HL-60 (cell line): ENCODE results near the gene ACSS3.

Source experiments
- POLR2AphosphoS5 ChIP-seq: IDR thresholded peaks from 2 replicates; pipeline ENCODE4 v1.6.1; 2012; ENCODE audit warnings: low read depth
- TF ChIP-seq, protein P1 (sequence below): IDR thresholded peaks from one replicate; pipeline ENCODE4 v1.5.1; 2011; ENCODE audit warnings: low read length, control low read depth, inconsistent platforms; ENCODE audit not compliant: insufficient read depth
- TF ChIP-seq, protein P2 (sequence below): IDR thresholded peaks from 2 replicates; pipeline ENCODE4 v1.6.1; 2012; ENCODE audit warnings: low read depth; ENCODE audit not compliant: insufficient replicate concordance

DNA sequence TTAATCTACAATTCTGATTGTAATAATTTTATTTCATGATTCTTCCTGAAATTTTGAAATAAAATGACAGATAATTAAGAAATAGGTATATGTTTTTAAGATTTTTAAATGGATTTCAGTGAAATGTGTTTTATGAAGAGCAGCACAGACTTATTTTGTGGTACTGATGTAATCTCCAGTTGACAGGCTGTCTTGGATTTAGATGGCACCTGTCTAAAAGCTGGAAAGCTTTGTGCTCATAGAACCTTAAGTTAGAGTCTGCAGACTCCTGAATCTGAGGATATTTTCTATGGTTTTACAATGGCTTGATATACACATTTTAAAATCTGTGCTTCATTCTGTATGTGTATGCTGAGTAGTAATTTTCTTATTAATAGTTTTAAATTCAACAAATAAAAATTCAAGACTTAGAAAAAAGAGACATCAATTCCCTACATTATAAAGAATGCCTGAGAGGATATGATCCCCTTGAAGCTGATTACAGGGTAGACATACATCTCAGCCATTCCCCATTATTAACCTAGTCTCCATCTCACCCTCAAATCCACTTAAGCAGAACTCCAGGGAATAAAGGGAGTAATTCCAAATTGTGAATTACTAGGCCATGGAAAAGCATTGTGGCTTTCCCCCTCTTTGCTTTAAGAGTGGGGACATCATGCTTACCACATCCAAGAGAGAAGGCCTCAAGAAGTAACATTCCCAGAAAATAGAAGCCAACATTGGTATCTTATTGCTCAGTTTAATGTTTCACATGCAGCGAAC lies 33.7 kb upstream of the ACSS3 start:
- TF ChIP-seq POLR2AphosphoS5: no peak
- TF ChIP-seq, protein P1, sequence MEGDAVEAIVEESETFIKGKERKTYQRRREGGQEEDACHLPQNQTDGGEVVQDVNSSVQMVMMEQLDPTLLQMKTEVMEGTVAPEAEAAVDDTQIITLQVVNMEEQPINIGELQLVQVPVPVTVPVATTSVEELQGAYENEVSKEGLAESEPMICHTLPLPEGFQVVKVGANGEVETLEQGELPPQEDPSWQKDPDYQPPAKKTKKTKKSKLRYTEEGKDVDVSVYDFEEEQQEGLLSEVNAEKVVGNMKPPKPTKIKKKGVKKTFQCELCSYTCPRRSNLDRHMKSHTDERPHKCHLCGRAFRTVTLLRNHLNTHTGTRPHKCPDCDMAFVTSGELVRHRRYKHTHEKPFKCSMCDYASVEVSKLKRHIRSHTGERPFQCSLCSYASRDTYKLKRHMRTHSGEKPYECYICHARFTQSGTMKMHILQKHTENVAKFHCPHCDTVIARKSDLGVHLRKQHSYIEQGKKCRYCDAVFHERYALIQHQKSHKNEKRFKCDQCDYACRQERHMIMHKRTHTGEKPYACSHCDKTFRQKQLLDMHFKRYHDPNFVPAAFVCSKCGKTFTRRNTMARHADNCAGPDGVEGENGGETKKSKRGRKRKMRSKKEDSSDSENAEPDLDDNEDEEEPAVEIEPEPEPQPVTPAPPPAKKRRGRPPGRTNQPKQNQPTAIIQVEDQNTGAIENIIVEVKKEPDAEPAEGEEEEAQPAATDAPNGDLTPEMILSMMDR: no peak
- TF ChIP-seq, protein P2, sequence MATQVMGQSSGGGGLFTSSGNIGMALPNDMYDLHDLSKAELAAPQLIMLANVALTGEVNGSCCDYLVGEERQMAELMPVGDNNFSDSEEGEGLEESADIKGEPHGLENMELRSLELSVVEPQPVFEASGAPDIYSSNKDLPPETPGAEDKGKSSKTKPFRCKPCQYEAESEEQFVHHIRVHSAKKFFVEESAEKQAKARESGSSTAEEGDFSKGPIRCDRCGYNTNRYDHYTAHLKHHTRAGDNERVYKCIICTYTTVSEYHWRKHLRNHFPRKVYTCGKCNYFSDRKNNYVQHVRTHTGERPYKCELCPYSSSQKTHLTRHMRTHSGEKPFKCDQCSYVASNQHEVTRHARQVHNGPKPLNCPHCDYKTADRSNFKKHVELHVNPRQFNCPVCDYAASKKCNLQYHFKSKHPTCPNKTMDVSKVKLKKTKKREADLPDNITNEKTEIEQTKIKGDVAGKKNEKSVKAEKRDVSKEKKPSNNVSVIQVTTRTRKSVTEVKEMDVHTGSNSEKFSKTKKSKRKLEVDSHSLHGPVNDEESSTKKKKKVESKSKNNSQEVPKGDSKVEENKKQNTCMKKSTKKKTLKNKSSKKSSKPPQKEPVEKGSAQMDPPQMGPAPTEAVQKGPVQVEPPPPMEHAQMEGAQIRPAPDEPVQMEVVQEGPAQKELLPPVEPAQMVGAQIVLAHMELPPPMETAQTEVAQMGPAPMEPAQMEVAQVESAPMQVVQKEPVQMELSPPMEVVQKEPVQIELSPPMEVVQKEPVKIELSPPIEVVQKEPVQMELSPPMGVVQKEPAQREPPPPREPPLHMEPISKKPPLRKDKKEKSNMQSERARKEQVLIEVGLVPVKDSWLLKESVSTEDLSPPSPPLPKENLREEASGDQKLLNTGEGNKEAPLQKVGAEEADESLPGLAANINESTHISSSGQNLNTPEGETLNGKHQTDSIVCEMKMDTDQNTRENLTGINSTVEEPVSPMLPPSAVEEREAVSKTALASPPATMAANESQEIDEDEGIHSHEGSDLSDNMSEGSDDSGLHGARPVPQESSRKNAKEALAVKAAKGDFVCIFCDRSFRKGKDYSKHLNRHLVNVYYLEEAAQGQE: no peak
